DND-41 (cell line): ENCODE results near the gene KRT82.
"Not testable (repeated sequence)": the region's sequence is repeated elsewhere in the genome, so short reads cannot be mapped to it uniquely, and the experiment has no call there.

ENCODE experiments used
- EZH2 ChIP-seq: IDR thresholded peaks from 3 replicates; pipeline ENCODE4 v1.6.1; 2012; ENCODE audit warnings: borderline replicate concordance, low read depth, mild to moderate bottlenecking, moderate library complexity, low read length, inconsistent platforms; ENCODE audit not compliant: severe bottlenecking
- TF ChIP-seq, protein P1 (sequence below): IDR thresholded peaks from 2 replicates; pipeline ENCODE4 v1.5.1; 2012; ENCODE audit warnings: borderline replicate concordance, low read length, moderate library complexity, mild to moderate bottlenecking; ENCODE audit not compliant: poor library complexity, severe bottlenecking; ENCODE audit errors: extremely low read depth

DNA sequence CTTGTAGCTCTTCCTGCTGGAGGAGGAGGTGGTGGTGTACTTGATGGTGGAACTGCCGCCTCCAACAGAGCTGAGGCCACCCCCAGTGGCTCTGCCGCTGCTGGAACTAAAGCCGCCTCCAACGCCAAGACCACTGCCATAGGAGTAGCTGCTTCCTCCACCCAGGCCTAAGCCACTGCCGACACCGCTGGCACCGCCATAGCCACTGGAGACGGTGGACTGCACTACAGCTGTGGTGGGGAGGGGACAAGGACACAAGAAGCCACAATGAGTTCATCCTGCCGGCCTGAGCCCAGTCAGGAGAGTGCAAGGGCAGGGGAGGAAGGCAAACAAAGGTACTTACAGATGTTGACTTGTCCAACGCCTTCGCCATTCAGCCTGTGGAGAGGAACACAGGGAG, 41.1 kb upstream of the KRT82 start:
- TF ChIP-seq, protein P1, sequence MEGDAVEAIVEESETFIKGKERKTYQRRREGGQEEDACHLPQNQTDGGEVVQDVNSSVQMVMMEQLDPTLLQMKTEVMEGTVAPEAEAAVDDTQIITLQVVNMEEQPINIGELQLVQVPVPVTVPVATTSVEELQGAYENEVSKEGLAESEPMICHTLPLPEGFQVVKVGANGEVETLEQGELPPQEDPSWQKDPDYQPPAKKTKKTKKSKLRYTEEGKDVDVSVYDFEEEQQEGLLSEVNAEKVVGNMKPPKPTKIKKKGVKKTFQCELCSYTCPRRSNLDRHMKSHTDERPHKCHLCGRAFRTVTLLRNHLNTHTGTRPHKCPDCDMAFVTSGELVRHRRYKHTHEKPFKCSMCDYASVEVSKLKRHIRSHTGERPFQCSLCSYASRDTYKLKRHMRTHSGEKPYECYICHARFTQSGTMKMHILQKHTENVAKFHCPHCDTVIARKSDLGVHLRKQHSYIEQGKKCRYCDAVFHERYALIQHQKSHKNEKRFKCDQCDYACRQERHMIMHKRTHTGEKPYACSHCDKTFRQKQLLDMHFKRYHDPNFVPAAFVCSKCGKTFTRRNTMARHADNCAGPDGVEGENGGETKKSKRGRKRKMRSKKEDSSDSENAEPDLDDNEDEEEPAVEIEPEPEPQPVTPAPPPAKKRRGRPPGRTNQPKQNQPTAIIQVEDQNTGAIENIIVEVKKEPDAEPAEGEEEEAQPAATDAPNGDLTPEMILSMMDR: not testable (repeated sequence)
- TF ChIP-seq EZH2: not testable (repeated sequence)
